Colonic mucosa (tissue), 4 donors: ENCODE results near the gene CCK. TPM values are rescaled to one million over a fixed set of nuclear protein-coding genes. Genes with fewer than 3 reads are reported as not detected.

Source experiments
- DNase-seq: peaks from one replicate; pipeline ENCODE4 v3.0.0-alpha.2; 2020
- H3K27ac ChIP-seq: fragments of 200-600 bp; one replicate; pipeline ENCODE4 v1.8.0; 2021
- H3K27me3 ChIP-seq: fragments of 200-600 bp; one replicate; pipeline ENCODE4 v1.8.0; 2021
- H3K36me3 ChIP-seq: fragments of 200-600 bp; one replicate; pipeline ENCODE4 v1.8.0; 2021
- H3K4me1 ChIP-seq: fragments of 200-600 bp; one replicate; pipeline ENCODE4 v1.8.0; 2021; ENCODE audit warnings: mild to moderate bottlenecking
- H3K4me3 ChIP-seq: fragments of 200-600 bp; one replicate; pipeline ENCODE4 v1.8.0; 2021
- H3K9ac ChIP-seq, 2 donors: one replicate each; pipeline ENCODE4 v1.7.0; 2013; ENCODE audit warnings: control low read depth in 2 of 2, low read depth in 2 of 2, low read length in 2 of 2
- H3K9me3 ChIP-seq: fragments of 200-600 bp; one replicate; pipeline ENCODE4 v1.8.0; 2021
- intact Hi-C: fragments of 100-400 bp; cut with DNase I; formaldehyde crosslinking; loops from one replicate; pipeline ENCODE4 v1.14.1; 2022
- total RNA-seq, 2 donors: library from RNA; stranded (reverse); fragmentation: NEBNext Ultra II Directional in 1 of 2; extraction: Animal tissue kit (Norgen Biotek cat#: 25700) in 1 of 2; gene quantifications; one replicate each; pipeline ENCODE4 v1.2.1, GENCODE V29; 2021
- TF ChIP-seq, protein P1 (sequence below): fragments of 200-600 bp; IDR thresholded peaks from one replicate; pipeline ENCODE4 v1.8.0; 2022; ENCODE audit warnings: antibody characterized with exemption, mild to moderate bottlenecking
- donor health status: healthy.
- donor health status: DM: no; HTN: no; CAD: no.
- donor health status: DM: no; HTN: no; CAD: no.

CCK gene
- total RNA-seq, 2 donors from 2014 or later: not detected

DNA sequence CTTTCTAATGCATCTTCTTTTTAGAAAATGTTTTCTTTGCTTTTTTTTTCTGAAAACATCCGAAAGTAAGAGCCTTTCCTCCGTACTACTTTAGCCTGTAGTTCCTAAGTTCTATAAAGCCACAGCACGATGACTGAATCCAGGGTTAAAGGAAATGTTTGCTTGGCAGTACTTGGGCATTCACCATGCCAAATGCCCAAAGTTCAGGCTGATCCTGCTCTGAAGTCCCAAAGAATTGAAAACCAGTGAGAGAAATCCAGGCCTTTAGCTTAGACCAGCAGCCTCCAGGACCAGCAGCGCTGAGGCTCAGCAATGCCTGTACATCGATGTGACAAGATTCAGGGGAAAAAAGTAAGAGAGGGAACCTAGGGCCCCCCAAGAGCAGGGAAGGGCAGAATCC, 35.1 kb downstream of the CCK start:
- intact Hi-C loops: no loop called here
- Histone ChIP-seq H3K4me1 (no peaks in the 10 kb centered on the region), H3K36me3 (no peaks in the 10 kb centered on the region), H3K27ac (no peak overlapping the region), H3K9me3 (no peaks in the 10 kb centered on the region), H3K9ac (no peak overlapping the region), H3K4me3 (no peak overlapping the region), H3K27me3 (no peaks in the 10 kb centered on the region)
- TF ChIP-seq, protein P1, sequence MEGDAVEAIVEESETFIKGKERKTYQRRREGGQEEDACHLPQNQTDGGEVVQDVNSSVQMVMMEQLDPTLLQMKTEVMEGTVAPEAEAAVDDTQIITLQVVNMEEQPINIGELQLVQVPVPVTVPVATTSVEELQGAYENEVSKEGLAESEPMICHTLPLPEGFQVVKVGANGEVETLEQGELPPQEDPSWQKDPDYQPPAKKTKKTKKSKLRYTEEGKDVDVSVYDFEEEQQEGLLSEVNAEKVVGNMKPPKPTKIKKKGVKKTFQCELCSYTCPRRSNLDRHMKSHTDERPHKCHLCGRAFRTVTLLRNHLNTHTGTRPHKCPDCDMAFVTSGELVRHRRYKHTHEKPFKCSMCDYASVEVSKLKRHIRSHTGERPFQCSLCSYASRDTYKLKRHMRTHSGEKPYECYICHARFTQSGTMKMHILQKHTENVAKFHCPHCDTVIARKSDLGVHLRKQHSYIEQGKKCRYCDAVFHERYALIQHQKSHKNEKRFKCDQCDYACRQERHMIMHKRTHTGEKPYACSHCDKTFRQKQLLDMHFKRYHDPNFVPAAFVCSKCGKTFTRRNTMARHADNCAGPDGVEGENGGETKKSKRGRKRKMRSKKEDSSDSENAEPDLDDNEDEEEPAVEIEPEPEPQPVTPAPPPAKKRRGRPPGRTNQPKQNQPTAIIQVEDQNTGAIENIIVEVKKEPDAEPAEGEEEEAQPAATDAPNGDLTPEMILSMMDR: no peak
- no peak for DNase-seq

- Histone ChIP-seq H3K27me3 (no peaks in the 10 kb centered on the region), H3K27ac (no peak overlapping the region), H3K36me3 (no peaks in the 10 kb centered on the region), H3K9me3 (no peaks in the 10 kb centered on the region), H3K4me1 (no peaks in the 10 kb centered on the region), H3K9ac (no peak overlapping the region), H3K4me3 (no peak overlapping the region)
- TF ChIP-seq, protein P1: peak; percentile 14
- DNase-seq: no peak
- intact Hi-C loops: no loop called here
These were observed 35.9 kb downstream of the CCK start for GRCh38 chr3:42229942-42230688.

GRCh38 chr3:42229266-42229941, 36.6 kb downstream of the CCK start:
- TF ChIP-seq, protein P1: no peak
- H3K27me3 ChIP-seq: no peaks in the 10 kb centered on the region
- H3K4me3 ChIP-seq: no peak overlapping the region
- no peak overlapping the region for H3K27ac ChIP-seq
- no peak overlapping the region for H3K9ac ChIP-seq
- H3K36me3 ChIP-seq: no peaks in the 10 kb centered on the region
- no peaks in the 10 kb centered on the region for H3K4me1 ChIP-seq
- no peaks in the 10 kb centered on the region for H3K9me3 ChIP-seq
- intact Hi-C loops: no loop called here
- DNase-seq: no peak

DNA sequence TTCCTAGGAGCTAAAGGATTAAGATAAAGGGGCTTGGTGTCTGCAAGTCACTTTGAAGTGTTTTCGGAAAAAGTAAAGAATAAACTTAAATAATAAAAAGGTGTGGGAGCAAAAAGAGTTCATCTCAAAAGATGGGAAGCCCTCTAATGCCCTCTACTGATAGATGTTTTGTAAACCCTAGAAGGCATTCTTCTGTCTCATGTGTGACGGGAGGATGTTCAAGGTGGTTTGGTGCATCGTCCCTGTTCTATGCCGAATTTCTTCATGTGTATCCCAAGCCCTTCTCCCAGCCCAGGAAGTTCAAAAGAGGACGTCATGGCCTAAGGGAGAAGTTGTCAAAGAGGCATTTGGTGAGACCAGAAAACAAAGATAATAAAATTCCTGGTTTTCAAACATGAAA, 37.2 kb downstream of the CCK start:
- no peak for DNase-seq
- H3K27ac ChIP-seq: no peak overlapping the region
- intact Hi-C loops: no loop called here
- no peak overlapping the region for H3K4me3 ChIP-seq
- H3K36me3 ChIP-seq: no peaks in the 10 kb centered on the region
- H3K9ac ChIP-seq: no peak overlapping the region
- TF ChIP-seq, protein P1: no peak
- H3K9me3 ChIP-seq: no peaks in the 10 kb centered on the region
- H3K4me1 ChIP-seq: no peaks in the 10 kb centered on the region
- no peaks in the 10 kb centered on the region for H3K27me3 ChIP-seq

DNA sequence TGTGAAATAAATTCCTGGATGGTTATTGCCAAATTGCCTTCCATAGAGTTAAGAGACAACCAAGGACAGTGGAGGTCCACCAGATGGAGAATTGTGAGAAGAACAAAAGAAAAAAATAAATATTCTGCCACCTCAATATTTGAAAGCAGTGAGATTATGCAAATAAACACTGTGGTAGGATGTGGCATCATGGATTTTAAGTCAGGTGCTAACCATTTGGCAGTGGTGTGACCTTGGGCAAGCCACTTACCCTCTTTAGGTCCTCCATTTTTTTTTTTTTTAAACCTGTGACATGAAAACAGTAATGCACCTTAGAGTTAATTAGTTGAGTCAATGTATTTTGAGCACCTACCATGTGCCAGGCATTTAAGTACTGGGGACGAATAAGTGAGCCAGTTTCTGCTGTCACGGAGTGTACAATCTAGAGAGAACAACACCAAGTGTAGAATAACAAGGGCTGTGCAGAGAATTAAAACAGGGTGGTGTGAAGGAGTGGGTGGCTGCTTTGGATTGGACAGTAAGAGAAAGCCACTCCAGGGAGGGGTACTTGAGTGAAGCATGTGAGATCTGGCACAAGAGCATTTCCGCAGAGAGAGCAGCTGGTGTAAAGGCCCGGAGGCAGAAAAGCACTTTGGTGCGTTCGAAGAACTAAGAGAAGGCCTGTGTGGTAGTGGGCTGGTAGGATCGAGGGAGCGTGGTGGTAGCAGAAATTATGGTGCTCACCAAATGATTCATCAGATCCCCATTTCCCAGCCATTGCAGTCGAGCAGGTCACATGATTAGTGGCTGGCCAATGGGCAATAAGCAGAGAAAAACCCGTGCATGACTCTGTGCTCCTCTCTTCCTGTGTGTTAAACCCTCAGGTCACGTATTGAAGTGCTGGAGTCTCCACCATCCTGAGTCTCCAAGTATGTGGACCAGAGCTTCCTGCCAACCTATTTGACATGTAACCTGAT, 39.2 kb downstream of the CCK start:
- no peak for DNase-seq
- TF ChIP-seq, protein P1: no peak
- Histone ChIP-seq H3K9me3 (no peaks in the 10 kb centered on the region), H3K4me3 (no peak overlapping the region), H3K36me3 (no peaks in the 10 kb centered on the region), H3K9ac (no peak overlapping the region), H3K27me3 (no peaks in the 10 kb centered on the region), H3K4me1 (no peaks in the 10 kb centered on the region), H3K27ac (no peak overlapping the region)
- intact Hi-C loops: no loop called here
